K562 (cell line): ENCODE results near the gene LRRC38. TPM values are rescaled to one million over a fixed set of nuclear protein-coding genes. Genes with fewer than 3 reads are reported as not detected.

Source experiments
- ATAC-seq: fragments of 200-7000 bp; cut with Tn5 transposase; 3 replicates; pipeline ENCODE4 v1.9.1; 2020; ENCODE audit warnings: moderate library complexity
- BruUV-seq: library from RNA; stranded (reverse); fragments of 400-500 nt; replicated peaks from 2 replicates; lab custom pipeline; 2021; lab: Mats Ljungman, UMichigan
- CTCF ChIA-PET: fragments of 300-600 bp; formaldehyde crosslinking; extraction: SDS; loops from one replicate; lab custom pipeline; 2021; ENCODE audit warnings: low intra/inter-chr PET ratio; lab: Yijun Ruan, JAX
- POLR2A ChIA-PET: fragments of 300-600, 350-650 bp; sonication (Branson Sonifier 250); formaldehyde crosslinking; extraction: SDS; loops from one replicate; lab custom pipeline; 2021; ENCODE audit warnings: antibody characterized with exemption, inconsistent platforms; lab: Yijun Ruan, JAX
- DNase-seq, 4 experiments: peaks; one replicate each; pipeline versions ENCODE4 v3.0.0 to v3.0.0-alpha.2; 2011 to 2018; ENCODE audit warnings: low spot score in 3 of 4, mixed read lengths in 3 of 4; ENCODE audit errors: extremely low read depth in 1 of 4
- FAIRE-seq: peaks from 2 replicates; lab custom pipeline; 2011; peaks lifted over from hg19 to GRCh38; lab: Jason Lieb, UNC
- H2AFZ ChIP-seq: 2 replicates; pipeline ENCODE4 v1.6.0; 2011; ENCODE audit warnings: low read depth, low read length, control low read depth, inconsistent platforms
- H3K27ac ChIP-seq: fragments of 200-600 bp; 3 replicates; pipeline ENCODE4 v1.8.0; 2011; ENCODE audit warnings: low read depth, mild to moderate bottlenecking, control low read depth, inconsistent platforms, low read length, moderate library complexity, mixed read lengths; ENCODE audit errors: extremely low read depth
- H3K27me3 ChIP-seq, 2 experiments: fragments of 300-600 bp in 1 of 2; 2 replicates in 1 of 2; 3 replicates in 1 of 2; pipeline versions ENCODE4 v1.6.0 to v1.8.0; 2011; ENCODE audit warnings: inconsistent platforms in 2 of 2, low read length in 2 of 2, mild to moderate bottlenecking in 1 of 2, mixed read lengths in 1 of 2, moderate library complexity in 1 of 2; ENCODE audit not compliant: control insufficient read depth in 2 of 2, insufficient read depth in 2 of 2
- H3K36me3 ChIP-seq: fragments of 300-600 bp; 3 replicates; pipeline ENCODE4 v1.8.0; 2011; ENCODE audit warnings: mild to moderate bottlenecking, low read length, inconsistent platforms; ENCODE audit not compliant: control insufficient read depth, insufficient read depth
- H3K4me1 ChIP-seq, 2 experiments: fragments of 200-600 bp in 1 of 2; replicated peaks in 1 of 2; 2 replicates in 1 of 2; 3 replicates in 1 of 2; pipeline versions ENCODE4 v1.5.1 to v1.8.0; 2011; ENCODE audit warnings: inconsistent platforms in 2 of 2, low read length in 2 of 2, mild to moderate bottlenecking in 1 of 2, mixed read lengths in 1 of 2, moderate library complexity in 1 of 2; ENCODE audit not compliant: control insufficient read depth in 2 of 2, insufficient read depth in 2 of 2
- H3K4me2 ChIP-seq: 2 replicates; pipeline ENCODE4 v1.6.1; 2011; ENCODE audit warnings: low read length, control low read depth, inconsistent platforms, mixed read lengths; ENCODE audit not compliant: insufficient read depth
- H3K4me3 ChIP-seq: fragments of 200-600 bp; sonication (generic), shearing (Covaris generic); 2 replicates; pipeline ENCODE4 v1.5.1; 2016; ENCODE audit warnings: control low read depth, inconsistent platforms
- H3K79me2 ChIP-seq: fragments of 200-600 bp; 3 replicates; pipeline ENCODE4 v1.8.0; 2011; ENCODE audit warnings: low read length, inconsistent platforms; ENCODE audit not compliant: control insufficient read depth, insufficient read depth
- H3K9ac ChIP-seq, 2 experiments: 2 replicates each; pipeline versions ENCODE4 v1.6.0 to v1.6.1; 2011; ENCODE audit warnings: low read depth in 2 of 2, low read length in 2 of 2, control low read depth in 1 of 2, inconsistent platforms in 1 of 2, mild to moderate bottlenecking in 1 of 2, mixed read lengths in 1 of 2; ENCODE audit not compliant: insufficient read depth in 1 of 2
- H3K9me1 ChIP-seq: one replicate; pipeline ENCODE4 v1.6.0; 2011; ENCODE audit warnings: inconsistent platforms, mild to moderate bottlenecking, low read length, moderate library complexity; ENCODE audit not compliant: control insufficient read depth, insufficient read depth
- H3K9me3 ChIP-seq: replicated peaks from 2 replicates; pipeline ENCODE4 v1.5.1; 2011; ENCODE audit warnings: low read depth, low read length, inconsistent platforms; ENCODE audit not compliant: control insufficient read depth, insufficient read depth
- H4K20me1 ChIP-seq: replicated peaks from 2 replicates; pipeline ENCODE4 v1.6.1; 2011; ENCODE audit warnings: low read length, inconsistent platforms, mixed read lengths; ENCODE audit not compliant: control insufficient read depth, insufficient read depth
- ESRRB ChIP-seq: fragments of 250-450 bp; sonication (Bioruptor Pico); IDR thresholded peaks from 2 replicates; pipeline ENCODE4 v1.5.0; 2020; ENCODE audit warnings: mild to moderate bottlenecking, moderate library complexity, borderline replicate concordance
- ILK ChIP-seq: fragments of 450-650 bp; IDR thresholded peaks from 2 replicates; pipeline ENCODE4 v1.6.1; 2016; ENCODE audit warnings: missing genetic modification characterization, low read depth, mild to moderate bottlenecking, missing compliant biosample characterization, moderate library complexity, borderline replicate concordance
- POLR2G ChIP-seq: fragments of 200-400 bp; formaldehyde crosslinking; IDR thresholded peaks from 2 replicates; pipeline ENCODE4 v1.6.1; 2017; ENCODE audit warnings: low read depth, mild to moderate bottlenecking, antibody characterized with exemption, low read length, moderate library complexity
- RBFOX2 ChIP-seq: fragments of 200-400 bp; formaldehyde crosslinking; IDR thresholded peaks from 2 replicates; pipeline ENCODE4 v1.6.1; 2017; ENCODE audit warnings: low read depth, mild to moderate bottlenecking, low read length, moderate library complexity
- SIN3A ChIP-seq, 2 experiments: fragments of 150-350 bp in 1 of 2; IDR thresholded peaks; 2 replicates each; pipeline ENCODE4 v1.6.1; 2011 to 2016; ENCODE audit warnings: borderline replicate concordance in 2 of 2, low read depth in 2 of 2, low read length in 2 of 2, mild to moderate bottlenecking in 2 of 2, moderate library complexity in 2 of 2; ENCODE audit not compliant: control insufficient read depth in 1 of 2
- THRA ChIP-seq: fragments of 450-650 bp; IDR thresholded peaks from 2 replicates; pipeline ENCODE4 v1.6.1; 2017; ENCODE audit warnings: mild to moderate bottlenecking, moderate library complexity
- ZFP91 ChIP-seq: sonication (generic); formaldehyde crosslinking; IDR thresholded peaks from 2 replicates; pipeline ENCODE4 v1.8.0; 2022; ENCODE audit warnings: mild to moderate bottlenecking, missing genetic modification reagents
- WGBS: fragments of 100-300 bp; shearing (Covaris generic); methylation state at CpG from one replicate; pipeline ENCODE4 v1.1.6; 2016; ENCODE audit warnings: low coverage, mixed read lengths; ENCODE audit not compliant: insufficient coverage; ENCODE audit errors: missing lambda C conversion rate; 5-methylcytosine and 5-hydroxymethylcytosine counted together
- in situ Hi-C: fragments of 300-500 bp; cut with MboI; formaldehyde crosslinking; loops from 4 replicates; pipeline ENCODE4 v1.15.0; 2018; ENCODE audit warnings: inconsistent platforms, mixed read lengths
- intact Hi-C: fragments of 100-400 bp; cut with micrococcal nuclease; formaldehyde crosslinking; loops from 2 replicates; pipeline ENCODE4 v1.14.2; 2022
- polyA plus RNA-seq, 8 experiments: library from polyadenylated mRNA; depleted of rRNA in 4 of 8; stranded (reverse) in 5 of 8; unstranded in 3 of 8; fragments of >200 nt; fragmentation: Nextera tagmentation in 2 of 8; fragmentation: Illumina TruSeq in 1 of 8; extraction: Ambion mirVana in 2 of 8; extraction: Trizol in 1 of 8; gene quantifications; 2 replicates each; pipeline versions ENCODE4 v1.2.1 to v1.2.3, GENCODE V29; 2011 to 2014; ENCODE audit warnings: inconsistent platforms in 1 of 8, missing spikeins in 1 of 8
- total RNA-seq, 7 experiments: library from RNA; depleted of rRNA in 6 of 7; stranded (reverse); fragments of >200 nt in 6 of 7; fragmentation: Illumina TruSeq in 2 of 7; extraction: Trizol in 2 of 7; gene quantifications; 2 replicates each; pipeline versions ENCODE4 v1.2.1 to v1.2.3, GENCODE V29; 2011 to 2021; ENCODE audit warnings: low replicate concordance in 1 of 7

Gene LRRC38
- total and polyA plus RNA-seq, 9 of the 15 experiments (the other 6 are each of a cell fraction or from before 2014, with no cell fraction given) = not detected

- H3K79me2 ChIP-seq = no peaks in the 10 kb centered on the region
- no peaks in the 10 kb centered on the region for H3K4me1 ChIP-seq
- no peak for ATAC-seq
- no peak overlapping the region for H3K9ac ChIP-seq
- ChIA-PET POLR2A (no interaction called here), CTCF (no interaction called here)
- BruUV-seq = no TSS peak
- no peak overlapping the region for H3K4me3 ChIP-seq
- H3K27me3 ChIP-seq = peaks cover under 1 to 36% of the 10 kb centered on the region in 2 experiments; a peak in 3 of 5 replicates
- no peak for FAIRE-seq
- H3K9me3 ChIP-seq = no peaks in the 10 kb centered on the region
- intact Hi-C loops (no loop called here), in situ Hi-C loops (no loop called here)
- no peaks in the 10 kb centered on the region for H4K20me1 ChIP-seq
- no peak overlapping the region for H3K4me2 ChIP-seq
- no peak overlapping the region for H2AFZ ChIP-seq
- H3K27ac ChIP-seq = no peak overlapping the region
- no peaks in the 10 kb centered on the region for H3K36me3 ChIP-seq
- no peak for DNase-seq
- 2% methylated on average over 6 of the region's 6 CpGs for WGBS
- no peaks in the 10 kb centered on the region for H3K9me1 ChIP-seq
- TF ChIP-seq THRA (no peak), RBFOX2 (no peak), ILK (no peak), SIN3A (IDR thresholded peaks at IDR 0.05; ENCODE audit: borderline replicate concordance in 2 of 2, control insufficient read depth in 1 of 2, low read depth in 2 of 2, low read length in 2 of 2) (no peak), ESRRB (no peak), POLR2G (no peak), ZFP91 (CRISPR knock-in tag) (no peak)
Observed at GRCh38 chr1:13548281-13548680, 34.5 kb upstream of the LRRC38 start.
